ENCODE data around the gene LSMEM2.
A peak's percentile ranks its signal among the peaks of the same experiment; 100 is the strongest.
"Not testable (repeated sequence)": the region's sequence is repeated elsewhere in the genome, so short reads cannot be mapped to it uniquely, and the experiment has no call there.

Gene LSMEM2

GRCh38 chr3:50266017-50266416, 12.9 kb upstream of the LSMEM2 start:
- no peak for DNase-seq

- DNase-seq, result no peak
These were observed 12.1 kb upstream of the LSMEM2 start for GRCh38 chr3:50266836-50267235.

GRCh38 chr3:50267280-50267913, 11.5 kb upstream of the LSMEM2 start:
- no peak for DNase-seq

GRCh38 chr3:50268276-50268675, 10.6 kb upstream of the LSMEM2 start:
- no peak for DNase-seq

GRCh38 chr3:50268703-50269451, 10.0 kb upstream of the LSMEM2 start, which contains the start of gene SEMA3B:
SEMA3B (plus strand) TSS chr3:50269147; CDS start chr3:50269241, 94 bp downstream.
- DNase-seq, result no peak

- DNase-seq, result no peak
These were observed 9.4 kb upstream of the LSMEM2 start for GRCh38 chr3:50269460-50269859.

DNA sequence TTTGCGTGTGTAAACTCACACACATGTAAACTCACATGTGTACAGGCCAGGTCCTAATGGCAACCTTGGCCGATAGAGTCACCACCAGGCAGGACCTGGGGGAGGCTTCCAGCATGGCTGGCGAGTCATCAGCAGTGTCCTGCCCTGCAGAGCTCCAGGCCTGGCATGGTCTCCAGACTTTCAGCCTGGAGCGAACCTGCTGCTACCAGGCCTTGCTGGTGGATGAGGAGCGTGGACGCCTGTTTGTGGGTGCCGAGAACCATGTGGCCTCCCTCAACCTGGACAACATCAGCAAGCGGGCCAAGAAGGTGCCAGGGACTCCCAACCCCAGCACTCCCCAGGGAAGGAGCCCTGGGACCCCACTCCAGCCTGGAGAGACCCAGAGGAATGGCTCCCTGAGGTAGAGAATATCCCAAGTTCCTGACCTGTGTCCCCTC, 8.9 kb upstream of the LSMEM2 start:
- no peak for DNase-seq

GRCh38 chr3:50270422-50271224, 8.3 kb upstream of the LSMEM2 start:
- DNase-seq, result no peak

GRCh38 chr3:50271314-50271936, 7.5 kb upstream of the LSMEM2 start:
- no peak for DNase-seq

DNA sequence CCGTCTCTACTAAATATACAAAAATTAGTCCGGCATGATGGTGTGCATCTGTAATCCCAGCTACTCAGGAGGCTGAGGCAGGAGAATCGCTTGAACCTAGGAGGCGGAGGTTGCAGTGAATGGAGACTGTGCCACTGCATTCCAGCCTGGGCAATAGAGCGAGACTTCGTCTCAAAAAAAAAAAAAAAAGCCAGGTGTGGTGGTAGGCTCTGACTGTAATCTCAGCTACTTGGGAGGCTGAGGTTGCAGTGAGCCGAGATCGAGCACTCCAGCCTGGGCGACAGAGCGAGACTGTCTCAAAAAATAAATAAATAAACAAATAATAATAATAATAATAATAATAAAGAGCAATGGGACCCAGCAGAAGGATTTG, 6.4 kb upstream of the LSMEM2 start:
- DNase-seq, result not testable (repeated sequence)

- peak; percentile 89 to 93 (median 92) for DNase-seq
These were observed 5.8 kb upstream of the LSMEM2 start for GRCh38 chr3:50272911-50273688.

DNA sequence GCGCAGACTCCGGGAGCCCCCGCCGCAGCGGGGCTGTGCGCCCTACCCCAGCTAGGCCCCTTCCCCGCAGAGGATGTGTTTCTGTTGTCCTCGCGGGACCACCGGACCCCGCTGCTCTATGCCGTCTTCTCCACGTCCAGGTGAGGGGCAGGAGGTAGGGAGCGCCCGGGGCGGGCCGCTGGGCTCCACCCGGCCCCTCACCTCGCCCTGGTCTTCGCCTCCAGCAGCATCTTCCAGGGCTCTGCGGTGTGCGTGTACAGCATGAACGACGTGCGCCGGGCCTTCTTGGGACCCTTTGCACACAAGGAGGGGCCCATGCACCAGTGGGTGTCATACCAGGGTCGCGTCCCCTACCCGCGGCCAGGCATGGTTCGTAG, 5.2 kb upstream of the LSMEM2 start:
- DNase-seq, result no peak

GRCh38 chr3:50274371-50275104, 4.3 kb upstream of the LSMEM2 start:
- peak; percentile 68 to 91 (median 86) for DNase-seq

GRCh38 chr3:50275141-50275995, 3.5 kb upstream of the LSMEM2 start:
- DNase-seq, result no peak

DNA sequence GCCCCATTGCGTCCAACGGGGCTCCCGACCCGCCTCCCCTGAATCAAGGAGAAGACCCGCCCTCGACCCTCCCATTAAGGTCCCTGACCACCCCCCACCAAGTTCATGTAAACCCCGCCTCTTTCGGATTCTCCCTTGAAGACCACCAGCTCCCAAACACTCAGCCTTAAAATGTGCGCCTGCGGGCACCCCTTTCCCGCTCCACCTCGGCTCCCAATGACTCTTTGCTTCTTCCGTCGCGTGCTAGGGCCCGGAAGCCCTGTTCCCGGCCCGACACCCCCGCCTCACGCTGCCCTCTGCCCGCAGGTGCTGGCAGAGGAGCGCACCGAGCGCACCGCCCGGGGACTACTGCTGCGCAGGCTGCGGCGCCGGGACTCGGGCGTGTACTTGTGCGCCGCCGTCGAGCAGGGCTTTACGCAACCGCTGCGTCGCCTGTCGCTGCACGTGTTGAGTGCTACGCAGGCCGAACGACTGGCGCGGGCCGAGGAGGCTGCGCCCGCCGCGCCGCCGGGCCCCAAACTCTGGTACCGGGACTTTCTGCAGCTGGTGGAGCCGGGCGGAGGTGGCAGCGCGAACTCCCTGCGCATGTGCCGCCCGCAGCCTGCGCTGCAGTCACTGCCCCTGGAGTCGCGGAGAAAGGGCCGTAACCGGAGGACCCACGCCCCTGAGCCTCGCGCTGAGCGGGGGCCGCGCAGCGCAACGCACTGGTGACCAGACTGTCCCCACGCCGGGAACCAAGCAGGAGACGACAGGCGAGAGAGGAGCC, 2.7 kb upstream of the LSMEM2 start:
- DNase-seq, result peak in 2 of 3 donors; percentile 23 to 47

DNA sequence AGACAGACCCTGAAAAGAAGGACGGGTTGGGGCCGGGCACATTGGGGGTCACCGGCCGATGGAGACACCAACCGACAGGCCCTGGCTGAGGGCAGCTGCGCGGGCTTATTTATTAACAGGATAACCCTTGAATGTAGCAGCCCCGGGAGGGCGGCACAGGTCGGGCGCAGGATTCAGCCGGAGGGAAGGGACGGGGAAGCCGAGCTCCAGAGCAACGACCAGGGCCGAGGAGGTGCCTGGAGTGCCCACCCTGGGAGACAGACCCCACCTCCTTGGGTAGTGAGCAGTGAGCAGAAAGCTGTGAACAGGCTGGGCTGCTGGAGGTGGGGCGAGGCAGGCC, 2.2 kb upstream of the LSMEM2 start:
- DNase-seq, result no peak

DNA sequence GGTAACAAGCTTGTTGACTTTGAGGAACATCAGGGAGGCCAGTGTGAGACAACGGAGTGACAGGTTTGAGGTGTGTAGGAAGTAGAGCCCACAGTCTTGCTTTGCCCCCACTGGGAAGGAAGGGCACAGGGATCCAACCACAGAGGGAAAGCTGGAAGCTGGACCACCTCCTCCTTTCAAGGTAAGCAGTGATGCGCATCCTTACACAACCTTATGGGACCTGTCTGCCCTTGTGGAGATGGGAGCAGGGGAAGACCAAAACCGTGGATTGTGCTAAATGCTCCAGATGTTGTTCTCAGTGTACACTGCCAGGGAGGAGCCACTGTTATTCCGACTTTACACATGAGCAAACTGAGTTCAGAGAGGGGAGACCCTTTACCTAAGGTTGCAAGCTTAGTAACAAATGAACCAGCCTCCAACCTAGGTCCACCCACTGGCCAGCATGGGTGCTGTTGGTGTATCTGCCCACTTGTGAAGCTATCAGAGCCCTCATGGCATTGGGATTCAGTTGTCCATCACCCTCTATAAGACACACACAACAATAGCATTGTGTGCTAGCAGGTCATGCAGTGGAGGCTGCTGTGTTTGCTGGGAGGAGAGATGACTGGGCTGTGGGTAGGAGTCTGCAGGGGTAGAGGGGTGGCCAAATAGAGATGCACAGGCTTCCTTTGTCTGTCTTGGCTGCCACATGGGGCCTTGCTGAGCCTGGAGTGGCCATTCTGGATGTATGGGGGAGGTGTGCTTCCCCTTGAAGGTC, 586 bp upstream of the LSMEM2 start:
- no peak for DNase-seq

- no peak for DNase-seq
These were observed 549 bp downstream of the LSMEM2 start for GRCh38 chr3:50279255-50280016.

Data from suppressor macrophage treated with lipopolysaccharide for 1 hour (primary cell).